Neural cell (in vitro differentiated cells): ENCODE measurements around the gene FAM78B.

Source experiments
- TF ChIP-seq, protein P1 (sequence below): fragments of 450-650 bp; IDR thresholded peaks from 2 replicates; pipeline ENCODE4 v1.5.1; 2014; ENCODE audit warnings: antibody characterized with exemption, mild to moderate bottlenecking, moderate library complexity; ENCODE audit not compliant: poor library complexity, severe bottlenecking
- TF ChIP-seq, protein P2 (sequence below): IDR thresholded peaks from 2 replicates; pipeline ENCODE4 v1.6.1; 2012; ENCODE audit warnings: borderline replicate concordance

- TF ChIP-seq, protein P1, sequence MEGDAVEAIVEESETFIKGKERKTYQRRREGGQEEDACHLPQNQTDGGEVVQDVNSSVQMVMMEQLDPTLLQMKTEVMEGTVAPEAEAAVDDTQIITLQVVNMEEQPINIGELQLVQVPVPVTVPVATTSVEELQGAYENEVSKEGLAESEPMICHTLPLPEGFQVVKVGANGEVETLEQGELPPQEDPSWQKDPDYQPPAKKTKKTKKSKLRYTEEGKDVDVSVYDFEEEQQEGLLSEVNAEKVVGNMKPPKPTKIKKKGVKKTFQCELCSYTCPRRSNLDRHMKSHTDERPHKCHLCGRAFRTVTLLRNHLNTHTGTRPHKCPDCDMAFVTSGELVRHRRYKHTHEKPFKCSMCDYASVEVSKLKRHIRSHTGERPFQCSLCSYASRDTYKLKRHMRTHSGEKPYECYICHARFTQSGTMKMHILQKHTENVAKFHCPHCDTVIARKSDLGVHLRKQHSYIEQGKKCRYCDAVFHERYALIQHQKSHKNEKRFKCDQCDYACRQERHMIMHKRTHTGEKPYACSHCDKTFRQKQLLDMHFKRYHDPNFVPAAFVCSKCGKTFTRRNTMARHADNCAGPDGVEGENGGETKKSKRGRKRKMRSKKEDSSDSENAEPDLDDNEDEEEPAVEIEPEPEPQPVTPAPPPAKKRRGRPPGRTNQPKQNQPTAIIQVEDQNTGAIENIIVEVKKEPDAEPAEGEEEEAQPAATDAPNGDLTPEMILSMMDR: no peak
- TF ChIP-seq, protein P2, sequence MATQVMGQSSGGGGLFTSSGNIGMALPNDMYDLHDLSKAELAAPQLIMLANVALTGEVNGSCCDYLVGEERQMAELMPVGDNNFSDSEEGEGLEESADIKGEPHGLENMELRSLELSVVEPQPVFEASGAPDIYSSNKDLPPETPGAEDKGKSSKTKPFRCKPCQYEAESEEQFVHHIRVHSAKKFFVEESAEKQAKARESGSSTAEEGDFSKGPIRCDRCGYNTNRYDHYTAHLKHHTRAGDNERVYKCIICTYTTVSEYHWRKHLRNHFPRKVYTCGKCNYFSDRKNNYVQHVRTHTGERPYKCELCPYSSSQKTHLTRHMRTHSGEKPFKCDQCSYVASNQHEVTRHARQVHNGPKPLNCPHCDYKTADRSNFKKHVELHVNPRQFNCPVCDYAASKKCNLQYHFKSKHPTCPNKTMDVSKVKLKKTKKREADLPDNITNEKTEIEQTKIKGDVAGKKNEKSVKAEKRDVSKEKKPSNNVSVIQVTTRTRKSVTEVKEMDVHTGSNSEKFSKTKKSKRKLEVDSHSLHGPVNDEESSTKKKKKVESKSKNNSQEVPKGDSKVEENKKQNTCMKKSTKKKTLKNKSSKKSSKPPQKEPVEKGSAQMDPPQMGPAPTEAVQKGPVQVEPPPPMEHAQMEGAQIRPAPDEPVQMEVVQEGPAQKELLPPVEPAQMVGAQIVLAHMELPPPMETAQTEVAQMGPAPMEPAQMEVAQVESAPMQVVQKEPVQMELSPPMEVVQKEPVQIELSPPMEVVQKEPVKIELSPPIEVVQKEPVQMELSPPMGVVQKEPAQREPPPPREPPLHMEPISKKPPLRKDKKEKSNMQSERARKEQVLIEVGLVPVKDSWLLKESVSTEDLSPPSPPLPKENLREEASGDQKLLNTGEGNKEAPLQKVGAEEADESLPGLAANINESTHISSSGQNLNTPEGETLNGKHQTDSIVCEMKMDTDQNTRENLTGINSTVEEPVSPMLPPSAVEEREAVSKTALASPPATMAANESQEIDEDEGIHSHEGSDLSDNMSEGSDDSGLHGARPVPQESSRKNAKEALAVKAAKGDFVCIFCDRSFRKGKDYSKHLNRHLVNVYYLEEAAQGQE: no peak
Observed at GRCh38 chr1:166170075-166170474, 3.3 kb upstream of the FAM78B start.
